Liver (tissue), 3 donors: ENCODE results near the gene MTARC2.

Source experiments
- HNF4A ChIP-seq, 2 donors: conservative IDR thresholded peaks; 2 replicates each; pipeline ENCODE4 v1.6.1; 2016; ENCODE audit warnings: antibody characterized with exemption in 2 of 2, mild to moderate bottlenecking in 2 of 2
- JUND ChIP-seq, 2 donors: IDR thresholded peaks; 2 replicates each; pipeline ENCODE4 v1.6.1; 2016; ENCODE audit warnings: antibody characterized with exemption in 2 of 2
- RAD21 ChIP-seq, 2 donors: IDR thresholded peaks; 2 replicates each; pipeline ENCODE4 v1.6.1; 2016; ENCODE audit warnings: antibody characterized with exemption in 2 of 2, mild to moderate bottlenecking in 2 of 2
- REST ChIP-seq: IDR thresholded peaks from 2 replicates; pipeline ENCODE4 v1.6.1; 2016; ENCODE audit warnings: antibody characterized with exemption, mild to moderate bottlenecking
- RXRA ChIP-seq, 2 donors: IDR thresholded peaks; 2 replicates each; pipeline ENCODE4 v1.6.1; 2017 to 2018; ENCODE audit warnings: antibody characterized with exemption in 2 of 2, mild to moderate bottlenecking in 1 of 2
- TAF1 ChIP-seq: conservative IDR thresholded peaks from 2 replicates; pipeline ENCODE4 v1.6.1; 2016; ENCODE audit warnings: antibody characterized with exemption, mild to moderate bottlenecking
- YY1 ChIP-seq: IDR thresholded peaks from 2 replicates; pipeline ENCODE4 v1.6.1; 2016; ENCODE audit warnings: antibody characterized with exemption, mild to moderate bottlenecking
- TF ChIP-seq, protein P1 (sequence below): IDR thresholded peaks from 2 replicates; pipeline ENCODE4 v1.6.1; 2016; ENCODE audit warnings: antibody characterized with exemption
- TF ChIP-seq, protein P2 (sequence below): fragments of 150-350 bp; IDR thresholded peaks from 2 replicates; pipeline ENCODE4 v1.5.1; 2017; ENCODE audit warnings: improper control_type of control experiment, low read depth, low read length; ENCODE audit not compliant: missing input control
- donor health status: healthy.
- donor health status: healthy.

DNA sequence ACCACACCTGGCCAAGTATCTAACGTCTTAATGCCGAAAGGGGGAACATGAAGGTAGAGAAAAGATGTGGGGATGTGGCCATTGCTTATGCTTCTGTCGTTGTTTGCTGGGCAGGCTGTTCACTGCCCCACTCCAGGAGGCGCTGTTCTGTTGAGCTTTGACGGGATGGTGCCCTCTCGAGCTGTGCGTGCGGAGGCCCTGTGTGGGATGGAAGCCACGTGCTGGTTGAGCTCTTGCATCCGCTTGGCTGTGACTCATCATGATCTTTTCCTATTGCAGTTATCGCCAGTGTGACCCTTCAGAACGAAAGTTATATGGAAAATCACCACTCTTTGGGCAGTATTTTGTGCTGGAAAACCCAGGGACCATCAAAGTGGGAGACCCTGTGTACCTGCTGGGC lies 64.9 kb downstream of the MTARC2 start:
- TF ChIP-seq HNF4A (conservative IDR thresholded peaks at IDR 0.05) (no peak), JUND (IDR thresholded peaks at IDR 0.05) (no peak), REST (no peak), YY1 (no peak), RXRA (IDR thresholded peaks at IDR 0.05) (no peak), RAD21 (IDR thresholded peaks at IDR 0.05) (no peak), TAF1 (no peak)
- TF ChIP-seq, protein P1, sequence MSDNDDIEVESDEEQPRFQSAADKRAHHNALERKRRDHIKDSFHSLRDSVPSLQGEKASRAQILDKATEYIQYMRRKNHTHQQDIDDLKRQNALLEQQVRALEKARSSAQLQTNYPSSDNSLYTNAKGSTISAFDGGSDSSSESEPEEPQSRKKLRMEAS = no peak
- TF ChIP-seq, protein P2, sequence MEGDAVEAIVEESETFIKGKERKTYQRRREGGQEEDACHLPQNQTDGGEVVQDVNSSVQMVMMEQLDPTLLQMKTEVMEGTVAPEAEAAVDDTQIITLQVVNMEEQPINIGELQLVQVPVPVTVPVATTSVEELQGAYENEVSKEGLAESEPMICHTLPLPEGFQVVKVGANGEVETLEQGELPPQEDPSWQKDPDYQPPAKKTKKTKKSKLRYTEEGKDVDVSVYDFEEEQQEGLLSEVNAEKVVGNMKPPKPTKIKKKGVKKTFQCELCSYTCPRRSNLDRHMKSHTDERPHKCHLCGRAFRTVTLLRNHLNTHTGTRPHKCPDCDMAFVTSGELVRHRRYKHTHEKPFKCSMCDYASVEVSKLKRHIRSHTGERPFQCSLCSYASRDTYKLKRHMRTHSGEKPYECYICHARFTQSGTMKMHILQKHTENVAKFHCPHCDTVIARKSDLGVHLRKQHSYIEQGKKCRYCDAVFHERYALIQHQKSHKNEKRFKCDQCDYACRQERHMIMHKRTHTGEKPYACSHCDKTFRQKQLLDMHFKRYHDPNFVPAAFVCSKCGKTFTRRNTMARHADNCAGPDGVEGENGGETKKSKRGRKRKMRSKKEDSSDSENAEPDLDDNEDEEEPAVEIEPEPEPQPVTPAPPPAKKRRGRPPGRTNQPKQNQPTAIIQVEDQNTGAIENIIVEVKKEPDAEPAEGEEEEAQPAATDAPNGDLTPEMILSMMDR = no peak
